Measurements from ENCODE around the gene MIEN1.
"Not testable (repeated sequence)": the region's sequence is repeated elsewhere in the genome, so short reads cannot be mapped to it uniquely, and the experiment has no call there.

The MIEN1 gene

DNA sequence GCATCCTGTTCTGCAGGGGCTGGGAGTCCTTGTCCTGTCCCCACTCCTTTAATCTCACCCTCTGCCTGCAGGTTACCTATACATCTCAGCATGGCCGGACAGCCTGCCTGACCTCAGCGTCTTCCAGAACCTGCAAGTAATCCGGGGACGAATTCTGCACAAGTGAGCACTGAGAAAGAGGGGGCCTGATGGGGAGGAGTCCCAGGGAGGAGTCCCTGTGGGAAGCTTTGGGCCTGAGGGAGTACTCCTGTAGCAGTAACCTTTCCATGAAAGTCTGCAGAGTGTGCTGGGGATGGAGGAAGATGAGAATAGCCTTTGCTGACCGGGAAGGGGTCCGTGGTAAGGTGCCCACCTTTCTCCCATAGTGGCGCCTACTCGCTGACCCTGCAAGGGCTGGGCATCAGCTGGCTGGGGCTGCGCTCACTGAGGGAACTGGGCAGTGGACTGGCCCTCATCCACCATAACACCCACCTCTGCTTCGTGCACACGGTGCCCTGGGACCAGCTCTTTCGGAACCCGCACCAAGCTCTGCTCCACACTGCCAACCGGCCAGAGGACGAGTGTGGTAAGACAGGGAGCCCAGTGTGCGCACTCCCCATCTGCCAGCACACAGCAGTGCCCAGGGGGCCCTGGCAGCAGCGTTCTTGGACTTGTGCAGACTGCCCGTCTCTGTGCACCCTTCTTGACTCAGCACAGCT is 14.8 kb downstream of the MIEN1 start:
- DNase-seq = no peak

- no peak for DNase-seq
Observed at GRCh38 chr17:39714234-39714633, 16.1 kb downstream of the MIEN1 start.

GRCh38 chr17:39711851-39712250 is 18.5 kb downstream of the MIEN1 start:
- no peak for DNase-seq

GRCh38 chr17:39711071-39711470 is 19.3 kb downstream of the MIEN1 start:
- not testable (repeated sequence) for DNase-seq

GRCh38 chr17:39709998-39710964 is 20.1 kb downstream of the MIEN1 start:
- DNase-seq = no peak

DNA sequence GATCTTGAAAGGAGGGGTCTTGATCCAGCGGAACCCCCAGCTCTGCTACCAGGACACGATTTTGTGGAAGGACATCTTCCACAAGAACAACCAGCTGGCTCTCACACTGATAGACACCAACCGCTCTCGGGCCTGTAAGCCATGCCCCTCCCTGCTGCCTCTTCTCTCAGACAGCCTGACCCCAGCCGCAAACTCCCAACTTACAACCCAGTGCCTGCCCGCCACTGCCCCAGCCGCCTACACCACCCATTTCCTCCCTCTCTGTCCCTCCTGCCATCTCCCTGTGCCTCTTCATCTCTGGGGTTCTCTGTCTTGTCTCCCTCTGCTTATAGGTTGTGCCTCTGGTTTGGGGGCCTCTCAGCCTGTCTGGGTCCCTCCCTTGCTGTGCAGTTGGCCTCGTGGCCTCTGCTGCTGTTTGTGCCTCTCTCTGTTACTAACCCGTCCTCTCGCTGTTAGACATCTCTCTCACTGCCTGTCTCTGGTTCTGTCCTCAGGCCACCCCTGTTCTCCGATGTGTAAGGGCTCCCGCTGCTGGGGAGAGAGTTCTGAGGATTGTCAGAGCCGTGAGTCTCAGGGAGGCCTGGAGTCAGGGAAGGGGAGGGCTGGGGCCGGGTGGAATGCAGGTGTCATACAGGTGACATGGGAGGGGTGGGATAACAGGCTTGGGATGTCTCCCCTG is 20.9 kb downstream of the MIEN1 start:
- no peak for DNase-seq

GRCh38 chr17:39706921-39707337 is 23.4 kb downstream of the MIEN1 start:
- DNase-seq = no peak

DNA sequence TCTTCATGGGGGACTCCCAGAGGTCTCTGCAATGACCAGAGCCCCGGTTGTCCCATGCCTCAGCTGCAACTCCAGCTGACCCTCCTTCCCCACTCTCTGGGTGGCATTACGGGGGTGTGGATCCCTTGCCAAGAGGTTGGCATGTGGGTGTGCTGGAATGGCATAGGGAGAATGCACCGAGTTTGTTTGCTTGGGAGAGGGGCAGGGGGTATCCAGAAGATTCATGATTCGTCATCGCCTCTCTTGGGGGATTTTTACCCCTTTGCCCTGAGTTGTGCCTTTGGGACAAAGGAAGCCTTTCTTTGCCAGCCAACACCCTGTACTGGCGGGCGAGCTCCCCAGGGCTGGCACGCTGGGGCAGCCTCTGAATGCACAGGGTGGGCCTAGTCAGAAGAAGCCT is 23.9 kb downstream of the MIEN1 start:
- DNase-seq = no peak

- DNase-seq = no peak
Observed at GRCh38 chr17:39705786-39706348, 24.5 kb downstream of the MIEN1 start.

DNA sequence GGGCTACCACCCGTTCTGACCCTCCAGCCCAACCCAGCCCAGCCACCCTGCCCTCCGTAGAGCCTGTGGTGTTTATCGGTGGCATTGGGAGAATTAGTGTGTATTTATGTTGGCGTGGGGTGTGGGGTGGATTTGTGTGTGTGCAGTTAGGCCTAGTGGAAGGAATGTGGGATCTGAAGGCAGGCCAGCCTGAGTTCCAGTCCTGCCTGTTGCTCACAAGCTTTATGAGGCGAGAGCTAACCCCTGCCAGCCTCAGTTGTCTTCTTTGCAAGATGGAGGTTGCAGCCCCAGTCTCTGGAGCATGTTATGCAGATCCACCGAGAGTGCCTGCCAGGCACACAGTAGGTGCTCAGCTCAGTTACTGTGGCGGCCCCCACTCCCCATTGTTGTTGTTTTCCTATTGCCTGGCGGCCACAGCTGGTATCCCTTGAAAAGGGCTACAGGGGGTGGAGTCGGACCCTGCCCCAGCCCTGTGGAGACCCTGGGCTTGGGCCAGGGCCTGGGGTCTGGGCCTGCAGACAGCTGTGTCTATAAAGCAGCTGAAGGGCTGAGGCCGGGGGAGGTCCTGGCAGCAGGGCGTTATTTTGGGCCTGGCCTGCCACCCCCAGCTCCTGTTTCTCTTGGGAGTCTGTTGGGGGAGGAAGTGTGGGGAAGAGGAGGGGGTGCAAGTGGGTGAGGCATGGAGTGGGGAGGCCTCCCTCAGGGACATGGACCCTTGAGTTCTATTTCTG is 25.3 kb downstream of the MIEN1 start:
- DNase-seq = no peak

DNA sequence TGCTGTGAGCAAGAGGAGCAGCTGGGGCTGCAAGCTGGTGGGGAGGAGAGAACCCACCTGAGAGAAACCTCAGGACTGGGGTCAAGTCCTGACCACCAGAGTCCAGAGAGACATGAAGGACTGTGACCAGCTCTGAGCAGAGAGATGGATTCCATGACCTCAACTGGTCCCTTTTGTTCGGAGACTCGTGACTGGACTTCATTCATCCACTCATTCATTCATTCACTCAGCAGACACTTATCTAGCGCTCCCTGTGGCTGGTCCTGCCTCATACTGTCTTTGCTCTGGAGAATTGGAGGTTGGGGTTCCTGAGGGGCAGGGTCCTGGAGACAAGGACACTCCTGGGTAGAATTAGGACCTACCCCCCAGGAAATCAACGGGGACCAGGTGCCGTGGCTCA is 26.4 kb downstream of the MIEN1 start:
- DNase-seq = no peak

- no peak for DNase-seq
Observed at GRCh38 chr17:39702901-39703893, 27.1 kb downstream of the MIEN1 start.

DNA sequence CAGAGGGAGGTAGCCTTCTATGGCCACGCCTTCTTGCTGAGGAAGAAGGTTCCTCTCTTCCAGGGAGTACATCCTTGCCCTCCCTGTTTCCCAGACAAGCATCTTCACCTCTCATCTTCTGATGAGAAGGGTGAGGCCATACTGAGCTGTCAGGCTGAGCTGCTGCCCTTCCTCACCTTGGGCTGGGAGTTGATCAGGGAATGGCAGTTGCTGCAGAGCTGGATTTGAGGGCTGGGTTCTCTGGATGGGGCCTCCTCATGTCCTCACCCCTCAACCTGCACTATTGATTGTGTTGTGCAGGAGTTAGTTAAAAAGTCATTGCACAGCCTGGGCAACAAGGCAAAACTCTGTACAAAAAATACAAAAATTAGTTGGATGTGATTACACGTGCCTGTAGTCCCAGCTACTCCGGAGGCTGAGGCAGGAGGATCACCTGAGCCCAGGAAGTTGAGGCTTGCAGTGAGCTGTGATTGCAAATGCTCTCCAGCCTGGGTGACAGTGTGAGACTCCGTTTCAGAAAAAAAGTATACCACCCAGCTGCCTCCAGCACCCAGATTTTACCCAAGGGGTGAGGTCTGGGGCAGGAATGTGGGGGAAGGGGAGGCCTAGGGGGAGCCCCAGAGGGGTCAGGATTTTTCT is 28.4 kb downstream of the MIEN1 start:
- DNase-seq = no peak

DNA sequence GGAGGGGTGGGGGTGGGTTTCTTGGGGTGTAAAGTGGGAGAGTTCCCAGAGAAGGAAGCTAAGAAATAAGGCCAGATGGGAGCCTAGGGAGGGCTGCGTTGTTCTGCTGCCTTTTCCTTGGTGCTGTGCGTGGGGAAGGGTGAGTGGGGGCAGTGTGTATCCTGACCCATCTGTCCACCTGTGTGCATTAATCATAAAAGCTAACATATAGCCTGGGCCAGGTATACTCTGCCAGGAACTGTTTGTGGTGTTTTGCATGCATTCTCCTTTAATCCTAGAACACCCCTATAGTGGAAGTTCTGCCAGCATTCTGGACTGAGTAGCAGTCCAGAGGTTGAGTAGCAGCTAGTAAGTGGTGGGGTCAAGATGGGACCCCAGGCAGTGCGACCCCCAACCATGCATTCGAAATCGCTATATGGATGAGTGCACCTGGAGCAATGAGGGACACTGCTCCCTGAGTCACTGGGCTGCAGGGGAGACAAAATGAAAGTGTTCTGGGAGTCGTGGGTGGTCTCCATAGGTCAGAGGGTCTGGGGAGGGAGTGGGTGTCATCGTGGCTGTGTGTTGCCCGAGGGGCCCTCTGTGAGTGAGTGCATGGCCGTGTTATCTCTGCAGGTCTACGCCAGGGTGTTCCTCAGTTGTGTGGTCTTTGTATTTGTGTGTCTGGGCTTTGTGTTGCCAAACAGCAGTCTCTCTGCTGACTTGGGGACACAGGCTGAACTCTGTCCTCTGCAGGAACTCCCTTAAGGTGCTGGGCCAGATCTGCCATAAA is 29.1 kb downstream of the MIEN1 start:
- DNase-seq = no peak

- no peak for DNase-seq
Observed at GRCh38 chr17:39700148-39700987, 30.0 kb downstream of the MIEN1 start.

DNA sequence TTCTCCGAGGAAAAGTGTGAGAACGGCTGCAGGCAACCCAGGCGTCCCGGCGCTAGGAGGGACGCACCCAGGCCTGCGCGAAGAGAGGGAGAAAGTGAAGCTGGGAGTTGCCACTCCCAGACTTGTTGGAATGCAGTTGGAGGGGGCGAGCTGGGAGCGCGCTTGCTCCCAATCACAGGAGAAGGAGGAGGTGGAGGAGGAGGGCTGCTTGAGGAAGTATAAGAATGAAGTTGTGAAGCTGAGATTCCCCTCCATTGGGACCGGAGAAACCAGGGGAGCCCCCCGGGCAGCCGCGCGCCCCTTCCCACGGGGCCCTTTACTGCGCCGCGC is 30.5 kb downstream of the MIEN1 start, which contains the start of gene ERBB2:
ERBB2 (plus strand) TSS at position 247 of the 330 bp plus-strand sequence. CDS start 175 bp downstream, outside the sequence.
- DNase-seq = no peak

DNA sequence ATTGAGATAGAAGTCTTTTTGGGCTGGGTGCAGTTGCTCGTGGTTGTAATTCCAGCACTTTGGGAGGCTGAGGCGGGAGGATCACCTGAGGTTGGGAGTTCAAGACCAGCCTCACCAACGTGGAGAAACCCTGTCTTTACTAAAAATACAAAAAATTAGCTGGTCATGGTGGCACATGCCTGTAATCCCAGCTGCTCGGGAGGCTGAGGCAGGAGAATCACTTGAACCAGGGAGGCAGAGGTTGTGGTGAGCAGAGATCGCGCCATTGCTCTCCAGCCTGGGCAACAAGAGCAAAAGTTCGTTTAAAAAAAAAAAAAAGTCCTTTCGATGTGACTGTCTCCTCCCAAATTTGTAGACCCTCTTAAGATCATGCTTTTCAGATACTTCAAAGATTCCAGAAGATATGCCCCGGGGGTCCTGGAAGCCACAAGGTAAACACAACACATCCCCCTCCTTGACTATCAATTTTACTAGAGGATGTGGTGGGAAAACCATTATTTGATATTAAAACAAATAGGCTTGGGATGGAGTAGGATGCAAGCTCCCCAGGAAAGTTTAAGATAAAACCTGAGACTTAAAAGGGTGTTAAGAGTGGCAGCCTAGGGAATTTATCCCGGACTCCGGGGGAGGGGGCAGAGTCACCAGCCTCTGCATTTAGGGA is 31.0 kb downstream of the MIEN1 start:
- not testable (repeated sequence) for DNase-seq

GRCh38 chr17:39697961-39698360 is 32.4 kb downstream of the MIEN1 start:
- no peak for DNase-seq

All from stimulated activated CD4-positive, alpha-beta T cell treated with anti-CD3 and anti-CD28 coated beads, Interleukin-15, amount 100 ng/mL, for 24 hours (primary cell).